ENCODE measurements around the gene FARS2.

The FARS2 gene

GRCh38 chr6:5710936-5711335, 449.6 kb downstream of the FARS2 start:
- no peak for DNase-seq

DNA sequence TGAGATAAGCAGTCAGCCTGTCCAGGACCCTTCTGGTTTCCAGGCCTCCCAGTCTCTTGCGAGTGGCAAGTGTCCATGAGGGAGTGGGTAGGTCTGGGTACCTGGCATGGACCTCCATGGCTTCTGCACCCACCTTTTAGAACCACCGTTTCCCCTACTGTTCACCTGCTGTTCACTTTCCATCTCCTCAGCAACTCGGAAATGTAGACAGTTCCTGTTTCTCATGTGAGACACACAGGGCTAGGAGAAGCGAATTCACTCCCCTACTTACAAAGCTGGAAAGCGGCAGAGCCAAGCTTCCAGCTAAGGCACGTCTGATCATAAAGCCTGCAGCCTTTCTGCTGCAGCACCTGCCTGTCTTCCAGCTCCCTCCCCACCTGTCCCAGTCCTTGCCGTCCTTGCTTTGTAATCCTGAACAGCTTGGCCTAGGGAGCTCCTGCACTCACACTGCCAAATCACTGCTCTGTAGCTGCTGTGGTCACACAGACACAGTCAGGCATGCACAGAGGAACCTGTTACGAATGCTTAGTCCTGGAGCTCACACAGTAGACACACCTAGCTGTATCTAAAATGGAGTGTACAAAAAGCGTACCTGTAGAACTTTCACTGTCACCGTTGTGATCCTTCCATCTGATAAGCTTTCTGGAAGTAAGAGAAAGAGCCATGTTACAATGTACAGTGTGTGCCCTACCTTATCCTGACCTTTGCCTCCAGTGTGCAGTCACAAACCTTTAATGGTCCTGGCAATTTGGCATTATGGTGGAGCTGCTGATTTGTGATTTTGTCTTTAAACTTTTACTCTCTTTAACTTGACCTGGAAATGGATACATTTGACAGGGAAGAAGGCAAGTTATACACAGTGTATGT, 451.3 kb downstream of the FARS2 start:
- no peak for DNase-seq

GRCh38 chr6:5713519-5713918, 452.2 kb downstream of the FARS2 start:
- DNase-seq, result no peak

- no peak for DNase-seq
Observed at GRCh38 chr6:5718231-5718947, 457.1 kb downstream of the FARS2 start.

DNA sequence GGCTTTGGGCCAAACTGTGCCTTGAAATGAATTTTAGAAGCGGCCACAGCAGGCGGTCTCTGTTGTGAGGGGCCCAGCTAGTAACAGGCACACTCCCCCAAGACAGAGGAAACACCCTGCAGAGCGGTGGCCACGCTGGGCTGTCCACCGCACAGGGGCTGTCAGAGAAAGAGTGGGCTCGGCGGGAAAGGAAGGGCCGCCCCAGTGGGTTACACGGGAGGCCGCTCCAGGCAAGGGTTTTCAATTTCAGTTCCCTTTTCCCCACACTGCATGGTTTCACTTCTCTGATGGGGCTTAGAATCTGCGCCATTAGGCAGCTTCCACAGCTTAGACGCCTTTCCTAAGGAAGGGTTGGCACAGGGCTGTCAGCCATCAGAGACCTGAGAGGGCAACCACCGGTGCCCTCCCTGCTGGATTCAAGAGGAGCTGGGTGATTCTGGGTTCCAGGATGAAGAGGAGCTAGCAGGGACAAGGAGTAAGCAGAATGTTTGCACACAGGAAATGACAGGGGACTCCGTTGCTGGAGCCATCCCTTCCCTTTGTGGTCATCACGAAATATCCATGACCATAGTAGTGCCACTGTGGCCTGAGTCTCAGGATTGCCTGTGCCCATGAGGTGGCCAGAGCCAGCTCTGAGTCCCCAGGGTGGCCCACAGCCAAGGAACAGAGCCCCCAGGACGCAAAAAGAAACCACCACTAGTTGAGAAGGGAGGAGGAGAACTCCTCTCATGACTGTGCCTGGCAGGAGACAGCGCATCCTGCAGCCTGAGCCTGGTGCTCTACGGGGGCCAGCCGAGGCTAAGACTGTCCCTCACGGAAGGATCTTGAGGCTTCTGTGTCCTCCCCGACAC, 462.8 kb downstream of the FARS2 start:
- DNase-seq, result no peak

DNA sequence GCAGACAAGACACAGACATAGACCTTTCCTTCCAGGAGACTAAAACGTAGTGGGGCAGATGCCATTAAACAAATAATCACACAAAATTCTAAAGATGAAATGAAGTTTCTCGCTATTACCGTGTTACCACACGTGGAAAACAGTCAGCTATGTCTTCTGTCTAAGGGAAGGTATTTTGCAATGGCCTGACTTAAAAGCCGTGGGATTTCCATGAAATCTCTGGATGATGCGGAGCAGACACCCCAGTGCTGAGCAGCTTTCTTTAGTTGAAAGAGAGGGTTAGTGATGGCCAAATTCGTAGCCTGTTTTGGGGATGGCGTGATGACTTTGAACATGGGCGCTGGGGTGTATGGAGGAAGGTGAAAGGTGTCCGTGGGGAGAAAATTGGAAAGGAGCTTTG, 463.6 kb downstream of the FARS2 start:
- DNase-seq, result no peak

- DNase-seq, result no peak
Observed at GRCh38 chr6:5726976-5727718, 465.8 kb downstream of the FARS2 start.

GRCh38 chr6:5728351-5729079, 467.2 kb downstream of the FARS2 start:
- DNase-seq, result no peak

DNA sequence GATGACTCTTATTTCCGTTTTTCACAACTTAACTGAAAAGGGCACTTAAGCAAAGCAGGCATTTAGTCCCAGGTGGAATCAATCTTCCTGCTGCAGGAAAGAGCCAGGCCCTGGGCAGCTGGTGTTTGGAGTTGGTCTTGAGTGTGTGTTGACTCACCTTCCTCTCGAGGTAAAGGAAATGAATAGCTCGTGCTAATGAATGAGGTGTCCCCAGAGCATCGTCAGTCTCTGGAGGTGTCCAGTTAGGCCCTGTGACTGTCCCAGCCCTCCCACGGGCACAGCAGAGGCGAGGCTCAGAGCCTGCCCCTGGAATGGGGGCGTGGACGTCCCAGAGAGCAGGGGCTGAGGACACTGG, 467.7 kb downstream of the FARS2 start:
- peak; percentile 58 for DNase-seq

DNA sequence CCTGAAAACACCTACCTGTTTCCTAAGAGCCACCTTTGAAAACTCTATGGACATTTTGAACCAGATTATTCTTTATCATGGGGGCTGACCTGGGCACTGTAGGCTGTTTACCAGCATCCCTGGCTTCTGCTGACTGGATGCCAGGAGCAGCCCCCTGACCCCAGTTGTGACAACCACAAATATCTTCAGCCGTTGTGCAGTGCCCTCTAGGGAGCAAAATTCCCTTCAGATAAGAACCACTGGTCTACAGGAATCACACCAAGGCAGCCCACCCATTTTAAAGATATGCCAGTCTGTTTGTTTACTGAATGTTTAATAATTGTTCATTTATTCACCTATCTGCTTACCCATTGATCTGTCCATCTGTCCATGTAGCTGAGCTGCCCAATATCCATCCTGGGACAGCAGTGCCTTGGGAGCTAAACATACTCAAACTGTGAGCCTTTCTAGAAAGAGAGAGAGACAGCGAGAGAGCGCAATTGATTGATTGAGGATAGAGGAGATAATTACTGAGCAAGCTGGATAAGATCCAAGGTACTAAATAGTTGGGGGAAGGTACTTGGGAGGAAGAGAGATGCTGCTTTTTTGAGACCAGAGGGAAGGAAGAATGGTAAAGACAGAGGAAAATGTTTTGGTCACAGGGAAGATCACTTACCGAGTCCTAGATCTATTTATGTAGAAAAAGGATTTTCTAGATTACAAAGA, 468.7 kb downstream of the FARS2 start:
- no peak for DNase-seq

DNA sequence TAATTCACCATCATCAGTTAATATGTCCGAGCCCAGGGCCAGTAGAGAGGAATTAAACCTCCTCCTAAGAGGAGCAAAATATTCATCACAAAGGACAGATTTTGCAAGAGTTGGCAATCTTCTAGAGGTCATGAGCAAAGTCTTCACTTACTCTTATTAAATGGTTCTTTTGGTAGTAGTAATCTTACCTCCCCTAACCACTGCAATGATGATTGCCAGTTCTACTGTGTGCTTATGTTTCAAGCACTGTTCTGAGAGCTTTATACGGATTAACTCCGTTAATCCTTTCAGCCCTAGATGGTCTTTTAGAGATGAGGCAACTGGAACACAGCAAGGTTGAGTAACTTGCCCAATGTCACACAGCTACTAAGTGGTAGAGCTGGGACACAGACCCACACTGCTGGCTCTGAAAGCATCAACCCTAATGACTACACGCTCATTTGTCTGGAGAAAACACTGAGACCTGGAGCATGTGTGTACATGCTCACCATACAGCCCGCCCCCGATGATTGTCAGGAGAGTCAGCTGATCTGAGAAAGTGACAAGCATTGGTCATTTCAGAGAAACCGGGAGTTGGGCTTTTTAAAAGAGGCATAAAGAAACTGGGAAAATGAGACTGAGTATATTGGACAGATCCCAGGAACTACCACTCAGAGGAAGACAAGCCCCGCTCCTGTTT, 469.4 kb downstream of the FARS2 start:
- no peak for DNase-seq

DNA sequence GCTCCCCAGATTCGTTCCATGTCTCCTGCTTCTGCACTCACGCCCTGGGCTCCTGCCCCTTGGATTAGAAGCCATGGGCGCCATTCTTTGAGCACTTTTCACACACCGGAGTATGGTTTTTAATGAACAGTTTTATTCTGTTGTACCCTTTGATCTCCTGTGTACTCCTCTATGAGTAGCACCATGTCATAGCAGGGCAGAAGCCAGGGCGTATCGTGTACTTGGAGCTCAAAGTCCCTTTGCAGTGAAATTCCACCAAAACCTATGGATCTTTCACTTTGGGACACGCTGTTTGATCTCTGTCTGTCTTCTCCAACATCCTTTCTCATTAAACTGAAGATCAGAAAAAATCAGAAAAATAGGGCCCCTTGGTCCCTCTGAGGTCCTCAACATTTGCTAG, 470.1 kb downstream of the FARS2 start:
- no peak for DNase-seq

GRCh38 chr6:5732496-5732895, 471.2 kb downstream of the FARS2 start:
- no peak for DNase-seq

GRCh38 chr6:5736016-5736738, 474.9 kb downstream of the FARS2 start:
- no peak for DNase-seq

GRCh38 chr6:5737460-5737859, 476.1 kb downstream of the FARS2 start:
- DNase-seq, result no peak

GRCh38 chr6:5738211-5738610, 476.9 kb downstream of the FARS2 start:
- no peak for DNase-seq

DNA sequence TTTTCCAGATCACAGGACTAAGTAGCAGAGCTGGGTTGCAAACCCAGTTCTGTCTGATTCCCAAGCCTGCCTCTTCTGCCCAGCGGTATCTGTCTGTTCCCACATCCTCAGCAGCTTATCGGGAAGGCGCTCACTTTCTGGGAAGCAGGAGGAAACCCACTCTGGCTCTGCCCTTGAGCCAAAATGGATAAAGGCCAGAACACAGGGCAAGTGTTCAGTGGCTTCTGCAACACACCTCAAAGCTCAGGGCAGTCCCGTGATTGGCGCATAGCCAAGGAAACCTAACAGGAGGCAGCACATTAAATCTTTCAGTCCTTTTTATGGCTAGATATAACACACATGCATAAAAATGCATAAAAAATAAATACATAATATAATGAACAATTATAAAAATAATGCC, 483.2 kb downstream of the FARS2 start:
- DNase-seq, result no peak

GRCh38 chr6:5745081-5745480, 483.8 kb downstream of the FARS2 start:
- no peak for DNase-seq

GRCh38 chr6:5746053-5746758, 484.9 kb downstream of the FARS2 start:
- no peak for DNase-seq

GRCh38 chr6:5746759-5747130, 485.4 kb downstream of the FARS2 start:
- no peak for DNase-seq

Measured in NCI-H510A (cell line).